CD4-positive, alpha-beta T cell treated with Interferon gamma for 1 hour (primary cell): ENCODE data around the gene SLC35C1.

Experiments
- DNase-seq: peaks from one replicate; pipeline ENCODE4 v3.0.0-alpha.2; 2020

Gene SLC35C1

DNA sequence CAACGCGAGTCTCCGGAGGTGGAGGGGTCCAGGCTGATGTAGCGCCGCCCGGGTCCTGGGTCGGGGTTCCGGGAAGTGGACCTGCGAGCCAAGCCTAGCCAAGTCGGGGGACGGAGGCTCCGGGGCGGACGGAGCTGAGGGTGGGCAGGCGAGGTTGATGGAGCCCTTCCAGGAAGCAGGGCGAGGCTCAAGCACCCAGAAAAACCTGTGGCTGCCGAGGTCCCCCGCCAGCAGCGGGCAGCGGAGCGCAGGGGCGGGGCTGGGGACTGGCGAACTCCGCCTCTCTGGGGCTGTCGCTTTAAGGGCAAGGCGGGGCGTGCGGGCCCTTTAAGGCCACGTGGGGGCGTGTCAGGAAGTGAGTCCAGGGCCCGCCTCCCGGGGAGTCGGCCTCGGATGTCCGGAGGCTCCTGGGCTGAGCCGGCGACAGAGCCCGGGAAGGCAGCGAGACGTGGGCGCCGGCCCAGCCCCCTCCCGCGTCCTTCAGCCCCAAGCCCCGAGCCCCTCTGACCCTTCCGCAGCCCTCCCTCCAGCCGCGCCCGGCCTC lies at the start of gene SLC35C1:
Gene SLC35C1 (plus strand): TSS at position 389 of the 544 bp plus-strand sequence. CDS start 653 bp downstream, outside the sequence.
- DNase-seq: peak; percentile 92

DNA sequence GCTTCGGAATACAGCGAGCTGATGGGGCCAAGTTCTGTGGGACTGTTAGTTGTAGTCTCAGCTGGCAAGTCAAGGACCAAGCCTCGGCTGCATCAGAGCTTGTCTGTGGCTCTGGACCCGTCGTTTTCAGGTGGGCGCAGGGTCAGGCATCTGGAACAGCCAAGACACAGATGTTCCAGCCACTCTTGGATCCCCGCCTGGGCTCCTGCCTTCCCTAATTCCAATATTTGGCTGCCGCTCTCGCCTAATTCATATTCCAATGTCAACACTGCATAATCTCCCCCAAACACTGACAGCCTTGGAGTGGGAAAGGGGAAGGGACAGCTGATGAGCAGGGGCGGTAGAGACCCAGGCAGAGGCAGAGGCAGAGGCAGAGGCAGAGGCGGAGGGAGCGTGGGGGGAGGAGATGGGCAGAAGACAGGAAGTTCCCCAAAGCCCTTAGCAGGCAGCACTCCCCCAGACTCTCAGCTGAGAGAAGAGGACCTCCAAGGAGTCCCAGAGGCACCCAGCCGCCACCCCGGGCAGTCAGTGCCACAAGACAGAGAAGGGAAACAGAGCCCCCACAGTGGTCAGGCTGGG lies 49.6 kb upstream of the SLC35C1 start:
- DNase-seq: no peak

DNA sequence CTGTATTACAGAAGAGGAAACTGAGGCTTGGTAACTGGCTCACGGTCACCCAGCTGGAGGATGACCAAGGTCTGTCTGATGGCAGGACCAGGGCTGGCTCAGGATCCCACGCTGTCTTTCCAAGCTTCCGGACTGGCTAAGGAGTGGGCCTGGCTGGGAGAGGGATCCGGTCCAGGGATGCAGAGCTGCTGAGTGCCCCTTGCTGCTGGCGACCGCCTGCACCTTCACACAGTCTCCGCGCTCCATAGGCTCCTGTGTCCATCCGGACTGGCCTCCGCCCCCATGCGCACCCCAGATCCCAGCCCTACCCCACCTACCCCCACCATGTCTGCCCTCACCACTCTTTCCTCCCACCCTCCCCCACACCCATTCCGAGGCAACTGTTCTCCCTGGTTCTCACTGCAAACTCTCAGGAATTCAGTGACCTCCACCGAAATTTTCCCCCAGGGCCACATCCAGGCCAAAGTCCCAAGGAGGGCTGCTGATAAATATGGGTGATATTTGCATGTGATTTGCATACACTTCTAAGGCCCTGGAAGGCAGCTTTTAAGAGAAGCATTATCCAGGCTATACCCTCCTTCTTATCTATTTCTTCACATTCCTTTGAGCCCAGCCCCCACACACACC lies 48.5 kb upstream of the SLC35C1 start:
- no peak for DNase-seq

DNA sequence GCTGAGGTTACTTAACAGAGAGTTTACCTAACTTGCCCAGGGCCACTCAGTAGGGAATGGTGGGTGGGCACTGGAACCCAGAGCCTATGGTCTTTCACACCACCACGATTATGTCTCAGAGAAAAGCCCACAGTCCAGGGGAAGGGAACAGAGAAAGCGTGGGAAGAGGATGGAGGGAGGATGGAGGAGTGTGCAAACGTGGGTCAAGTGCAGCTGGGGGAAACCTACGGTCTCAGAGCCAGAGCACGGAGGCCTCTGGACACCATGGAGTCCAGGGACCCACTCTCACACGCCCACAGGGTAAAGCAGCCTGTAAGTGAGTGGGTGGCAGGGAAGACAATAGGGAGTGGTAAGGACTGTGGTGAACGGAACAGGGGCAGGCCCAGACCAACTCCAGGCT lies 47.3 kb upstream of the SLC35C1 start:
- DNase-seq: no peak

DNA sequence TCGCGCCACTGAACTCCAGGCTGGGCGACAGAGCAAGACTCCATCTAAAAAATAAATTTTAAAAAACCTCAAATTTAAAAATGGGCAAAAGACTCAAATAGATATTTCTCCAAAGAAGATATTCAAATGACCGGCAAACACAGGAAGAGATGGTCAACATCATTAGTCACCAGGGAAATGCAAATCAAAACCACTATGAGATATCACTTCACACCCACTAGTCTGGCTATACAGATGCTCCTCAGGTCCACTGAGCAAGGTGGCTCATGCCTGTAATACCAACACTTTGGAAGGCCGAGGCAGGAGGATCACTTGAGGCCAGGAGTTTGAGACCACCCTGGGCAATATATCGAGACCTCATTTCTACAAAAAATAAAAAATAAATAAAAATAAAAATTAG lies 43.3 kb upstream of the SLC35C1 start:
- DNase-seq: no peak

DNA sequence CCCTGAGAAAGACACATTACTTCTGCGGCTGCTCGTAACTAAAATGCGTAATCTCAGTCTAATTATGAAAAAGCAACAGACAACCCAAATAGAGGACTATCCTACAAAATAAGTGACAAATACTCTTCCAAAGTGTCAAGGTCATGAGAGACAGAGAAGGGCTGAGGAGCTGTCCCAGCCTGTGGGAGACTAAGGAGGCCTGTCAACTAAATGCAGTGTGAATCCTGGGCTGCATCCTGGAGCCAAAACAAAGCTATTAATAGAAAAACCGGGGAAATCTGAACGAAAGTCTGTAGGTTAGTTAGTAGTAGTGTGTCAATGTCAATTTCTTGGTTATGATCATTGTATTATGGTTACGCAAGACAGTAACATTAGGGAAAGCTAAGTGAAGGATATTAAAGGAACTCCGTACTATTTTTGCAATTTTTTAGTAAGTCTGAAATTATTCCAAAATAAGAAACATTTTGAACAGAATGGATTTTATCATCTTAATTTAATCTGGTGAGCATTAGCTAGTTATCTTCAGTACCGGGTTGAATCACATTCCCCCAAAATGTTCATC lies 39.8 kb upstream of the SLC35C1 start:
- no peak for DNase-seq

DNA sequence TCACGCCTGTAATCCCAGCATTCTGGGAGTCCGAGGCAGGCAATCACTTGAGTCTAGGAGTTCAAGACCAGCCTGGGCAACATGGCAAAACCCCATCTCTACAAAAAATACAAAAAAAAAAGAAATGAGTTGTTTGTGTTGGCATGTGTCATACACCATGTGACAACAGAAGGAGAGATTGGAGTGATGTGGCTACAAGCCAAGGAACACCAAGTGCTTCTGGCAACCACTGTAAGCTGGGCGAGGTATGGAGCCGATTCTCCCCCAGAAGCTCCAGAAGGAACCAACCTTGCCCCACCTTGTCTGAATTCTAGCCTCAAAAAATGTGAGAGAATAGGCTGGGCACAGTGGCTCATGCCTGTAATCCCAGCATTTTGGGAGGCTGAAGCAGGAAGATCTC lies 39.1 kb upstream of the SLC35C1 start:
- no peak for DNase-seq

DNA sequence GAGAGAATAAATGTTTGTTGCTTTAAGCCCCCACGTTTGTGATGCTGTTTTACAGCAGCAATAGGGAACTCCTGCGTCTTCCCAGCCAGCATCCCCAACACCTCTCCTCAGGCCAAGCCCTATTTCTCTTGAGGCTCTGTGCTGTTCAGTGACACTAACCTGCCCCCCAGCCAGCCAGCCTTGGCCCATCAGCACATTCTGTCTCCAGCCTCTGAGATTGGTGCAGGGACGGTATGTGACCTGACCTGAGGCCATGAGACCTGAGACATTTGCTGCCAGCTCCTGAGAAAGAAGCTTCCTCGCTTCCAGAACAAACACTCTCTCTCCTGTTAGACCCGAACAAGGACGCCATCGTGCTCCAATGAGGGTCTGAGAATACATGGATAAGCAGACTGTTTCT lies 38.5 kb upstream of the SLC35C1 start:
- DNase-seq: no peak

DNA sequence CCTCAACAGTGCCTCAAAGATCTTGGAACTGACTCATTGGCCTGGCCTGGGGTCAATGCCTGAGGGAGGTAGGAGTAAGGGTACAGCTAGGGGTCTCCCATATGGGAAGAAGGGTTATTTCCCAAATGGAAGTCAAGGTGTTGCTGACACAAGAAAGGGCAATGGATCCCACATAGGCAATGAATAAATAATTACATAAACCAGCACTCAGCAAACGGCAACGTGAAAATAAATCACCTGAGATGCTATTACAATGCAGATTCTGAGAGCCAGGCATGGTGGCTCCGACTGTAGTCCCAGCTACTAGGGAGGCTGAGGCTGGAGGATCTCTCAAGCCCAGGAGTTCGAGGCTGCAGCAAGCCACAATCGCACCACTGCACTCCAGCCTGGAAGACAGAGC lies 36.5 kb upstream of the SLC35C1 start:
- no peak for DNase-seq

DNA sequence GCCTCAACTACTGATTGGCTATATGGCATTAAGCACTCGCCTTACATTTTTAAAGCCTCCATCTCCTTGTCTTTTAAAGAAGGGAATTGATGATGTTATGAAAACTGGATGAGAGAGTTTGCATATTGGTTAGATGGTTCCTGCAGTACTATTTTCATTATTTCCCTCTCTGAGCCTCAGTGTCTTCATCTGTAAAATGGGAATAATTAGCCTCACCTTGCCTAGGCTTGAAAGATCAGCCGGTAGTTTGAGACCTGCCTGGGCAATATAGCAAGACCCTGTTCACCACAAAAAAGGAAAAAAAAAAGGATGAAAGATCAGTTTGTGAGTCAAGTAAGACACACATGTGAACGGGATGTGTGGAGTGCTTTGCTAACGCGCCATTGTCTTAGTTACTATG lies 35.0 kb upstream of the SLC35C1 start:
- no peak for DNase-seq

DNA sequence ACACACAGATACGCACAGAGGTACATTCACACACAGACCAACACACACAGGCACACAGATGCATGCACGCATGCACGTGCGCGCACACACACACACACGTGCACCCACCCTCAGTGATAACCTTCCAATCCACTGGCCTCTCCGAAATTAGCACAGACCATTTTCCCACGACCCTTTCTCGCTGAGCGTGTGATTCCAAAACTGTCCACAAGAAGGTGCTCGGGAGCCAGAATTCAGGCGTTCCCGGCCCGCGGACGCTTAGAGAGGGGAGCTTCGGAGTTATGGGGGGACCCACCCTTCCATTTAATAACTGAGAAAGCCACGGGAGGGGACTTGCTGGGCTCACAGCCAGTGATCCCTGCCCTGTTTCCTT lies 33.8 kb upstream of the SLC35C1 start:
- DNase-seq: peak; percentile 55

DNA sequence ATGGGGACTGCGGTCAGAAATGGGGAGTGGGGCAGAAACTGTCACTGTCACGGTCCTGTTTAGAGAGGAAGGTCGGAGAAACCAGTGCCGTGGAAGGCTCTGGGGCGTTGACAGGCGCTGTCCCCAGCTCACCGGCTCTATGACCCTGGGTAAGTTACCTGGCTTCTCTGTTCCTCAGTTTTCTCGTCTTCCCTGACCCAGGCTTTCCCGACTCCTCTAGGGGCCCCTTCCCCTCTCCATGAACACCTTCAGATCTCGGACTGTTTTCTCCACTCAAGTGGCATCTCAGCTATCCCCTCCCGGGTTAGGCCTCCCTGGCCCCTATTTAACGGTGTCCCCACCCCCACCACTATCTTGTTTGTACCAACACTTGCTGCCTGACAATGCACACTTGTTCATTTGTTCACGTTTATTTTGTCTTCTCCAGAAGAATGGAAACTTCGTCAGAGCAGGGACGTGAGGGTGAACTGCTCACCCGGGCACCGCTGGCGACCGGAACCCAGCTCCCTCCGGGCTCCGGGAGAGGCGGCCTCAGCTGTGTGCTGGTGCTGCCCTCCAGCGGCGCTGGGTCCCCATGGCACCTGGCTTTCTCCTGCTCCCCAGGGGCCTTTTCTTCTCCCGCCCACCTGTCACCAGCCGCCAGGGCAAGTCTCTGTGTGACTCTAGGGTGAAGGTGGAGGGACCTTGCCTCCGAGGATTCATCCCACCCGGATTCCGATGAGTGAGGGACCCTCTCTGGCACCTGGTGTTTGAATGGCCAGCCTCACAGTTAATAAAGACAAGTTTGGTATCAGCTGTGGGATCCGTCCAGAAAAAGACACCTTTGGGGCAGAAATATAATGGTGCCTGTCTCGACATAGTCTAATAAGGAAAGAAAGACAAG lies 33.1 kb upstream of the SLC35C1 start:
- peak; percentile 74 for DNase-seq

DNA sequence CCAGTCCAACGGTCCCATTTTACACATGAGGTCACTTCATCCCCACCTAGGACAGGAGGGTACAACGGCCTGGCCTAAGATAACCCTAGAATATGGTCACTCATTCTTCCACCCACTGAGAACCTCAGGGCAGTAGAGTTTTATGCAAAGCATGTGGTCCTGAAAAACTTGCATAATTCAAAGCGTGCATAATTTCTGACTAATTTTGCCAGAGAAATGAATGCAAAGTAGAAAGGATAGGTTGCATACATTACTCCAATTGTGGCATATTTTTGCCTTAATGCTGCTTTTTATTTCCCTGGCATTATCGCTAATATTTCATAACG lies 32.5 kb upstream of the SLC35C1 start:
- DNase-seq: no peak

DNA sequence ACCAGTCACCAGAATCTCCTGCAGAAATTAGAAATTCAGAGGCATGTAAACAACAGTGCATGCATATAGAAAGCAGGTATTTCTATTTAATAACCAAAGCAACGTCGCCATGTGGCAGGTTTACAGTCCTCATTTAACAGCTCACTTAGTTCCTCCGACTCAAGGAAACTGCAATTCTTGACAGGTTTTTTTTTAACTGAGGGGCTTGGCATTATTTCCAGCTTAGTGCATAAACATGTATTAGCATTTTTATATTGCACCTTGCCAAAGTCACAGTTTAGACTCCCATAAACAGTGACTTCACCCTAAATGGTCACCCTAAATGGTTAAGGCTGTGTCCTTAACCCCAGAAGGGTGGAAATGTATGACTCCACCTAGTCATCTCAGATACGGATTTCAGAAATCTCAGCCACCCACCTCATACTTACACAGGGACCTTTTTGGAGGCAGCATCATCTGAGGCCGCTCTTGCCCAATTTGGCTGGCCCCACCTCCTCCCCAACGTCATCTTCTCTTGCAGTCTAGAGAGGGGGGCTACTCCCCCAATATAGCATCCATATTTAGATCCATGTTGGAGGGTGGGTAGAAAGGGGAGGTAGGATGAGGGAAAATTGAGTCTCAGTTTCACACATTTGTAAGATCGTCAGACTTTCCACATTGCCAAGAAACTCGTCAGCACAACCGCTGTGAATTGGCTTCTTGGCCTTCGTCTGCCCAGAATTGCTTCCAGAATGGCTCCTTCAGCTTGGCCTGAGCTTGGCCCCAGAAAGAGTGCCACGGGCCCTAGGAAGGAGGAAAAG lies 31.8 kb upstream of the SLC35C1 start:
- DNase-seq: no peak

DNA sequence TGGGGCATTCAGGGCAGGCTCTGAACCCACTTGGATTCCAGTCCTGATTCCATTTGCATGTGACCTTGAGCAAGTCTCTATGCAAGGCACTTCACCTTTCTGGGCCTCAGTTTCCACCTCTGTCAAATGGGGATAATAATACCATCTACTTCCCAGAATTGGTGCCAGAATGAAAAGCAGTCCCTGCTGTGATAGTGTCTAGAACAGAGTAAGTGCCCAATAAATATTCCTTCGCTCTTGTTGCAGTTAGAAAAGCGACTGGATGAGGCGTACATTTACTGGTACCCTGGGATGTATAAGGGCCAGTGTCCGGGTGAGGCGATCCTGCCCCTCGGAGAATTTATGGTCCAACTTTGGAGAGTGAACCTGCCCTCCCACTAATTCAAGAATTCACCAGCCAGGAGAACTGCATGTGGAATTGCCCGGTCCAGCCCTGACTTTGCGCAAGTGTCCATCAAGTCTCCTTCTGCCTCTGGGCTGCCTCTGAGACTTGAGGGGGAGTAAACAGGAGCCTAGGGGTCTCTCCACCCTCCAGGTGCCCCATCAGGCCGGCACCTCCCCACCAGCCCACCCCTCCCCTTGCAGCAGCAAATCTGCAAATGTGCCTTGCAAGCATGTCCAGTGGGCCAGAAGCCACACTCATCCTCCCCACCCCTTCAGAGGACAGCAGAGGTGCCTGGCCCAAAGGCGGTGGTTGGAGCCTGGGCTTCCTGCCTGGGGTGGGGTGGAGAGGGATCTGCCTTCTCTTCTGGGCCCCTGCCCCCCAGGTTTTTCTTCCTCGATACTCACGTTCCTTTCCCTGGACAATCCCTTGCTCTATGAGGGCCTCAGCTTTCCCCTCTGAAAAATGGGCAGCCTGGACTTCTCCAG lies 30.9 kb upstream of the SLC35C1 start:
- DNase-seq: no peak

DNA sequence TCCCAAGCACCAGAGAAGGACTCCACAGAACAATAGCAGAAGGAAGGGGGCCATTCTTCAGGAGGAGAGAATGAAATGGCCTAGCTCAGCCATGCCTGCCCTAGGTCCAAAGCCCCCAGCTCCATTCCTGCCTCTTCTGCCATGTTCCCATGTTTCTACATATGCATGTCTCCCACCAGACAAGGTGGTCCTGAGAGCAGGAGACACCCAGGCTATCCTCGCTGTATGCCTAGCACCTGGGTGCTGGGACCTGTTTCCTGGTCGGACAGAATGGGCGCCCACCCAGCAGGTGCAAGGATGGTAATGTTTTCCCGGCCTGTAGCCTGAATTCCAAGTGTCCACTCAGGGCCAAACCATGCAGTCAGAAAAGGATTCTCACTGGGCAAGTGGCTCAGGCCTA lies 30.2 kb upstream of the SLC35C1 start:
- no peak for DNase-seq

DNA sequence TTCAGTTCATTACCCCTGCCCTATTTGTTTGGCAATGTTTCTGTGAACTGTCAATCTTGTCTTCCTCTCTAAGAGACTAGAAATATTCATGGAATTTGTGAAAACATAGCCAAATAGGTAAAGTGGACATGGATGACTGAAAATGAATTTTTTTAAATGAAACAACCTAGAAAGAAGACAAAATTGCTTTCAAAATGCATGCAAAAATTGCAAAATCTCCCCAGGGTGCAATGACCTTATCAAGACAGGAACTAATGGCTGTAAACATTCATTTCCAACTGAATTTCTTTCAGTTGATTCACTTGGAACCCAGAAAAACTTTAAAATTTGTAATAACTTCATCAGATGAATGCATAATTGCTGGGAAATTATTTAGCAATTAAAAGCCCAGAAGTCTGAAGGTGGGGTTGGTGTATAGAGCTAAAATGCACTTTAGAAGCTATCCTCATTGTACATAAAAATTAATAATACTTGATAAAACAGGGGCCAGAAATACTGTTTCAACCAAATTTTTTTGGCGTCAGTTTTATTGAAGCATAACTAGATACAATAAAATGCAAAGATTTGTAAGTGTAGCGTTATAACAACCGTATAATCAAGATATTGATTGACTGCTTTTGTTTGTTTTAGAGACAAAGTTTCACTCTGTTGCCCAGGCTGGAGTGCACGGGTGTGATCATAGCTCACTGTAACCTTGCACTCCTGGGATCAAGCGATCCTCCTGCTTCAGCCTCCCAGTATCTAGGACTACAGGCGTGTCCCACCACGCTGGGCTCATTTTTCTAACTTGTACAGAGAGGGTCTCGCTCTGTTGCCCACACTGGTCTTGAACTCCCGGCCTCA lies 27.6 kb upstream of the SLC35C1 start:
- no peak for DNase-seq

DNA sequence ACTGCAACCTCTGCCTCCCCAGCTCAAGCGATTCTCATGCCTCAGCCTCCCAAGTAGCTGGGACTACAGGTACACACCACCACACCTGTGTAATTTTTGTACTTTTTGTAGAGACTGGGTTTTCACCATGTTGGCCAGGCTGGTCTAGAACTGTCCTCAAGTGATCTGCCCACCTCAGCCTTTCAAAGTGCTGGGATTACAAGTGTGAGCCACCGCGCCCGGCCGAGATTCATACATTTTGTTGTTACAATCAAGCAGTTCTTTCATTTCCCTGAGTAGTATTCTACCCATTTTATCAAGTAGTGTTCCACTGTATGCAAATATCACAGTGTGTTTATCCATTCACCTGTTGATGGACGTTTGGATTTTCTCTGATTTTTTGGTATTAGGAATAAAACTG lies 26.6 kb upstream of the SLC35C1 start:
- DNase-seq: no peak

DNA sequence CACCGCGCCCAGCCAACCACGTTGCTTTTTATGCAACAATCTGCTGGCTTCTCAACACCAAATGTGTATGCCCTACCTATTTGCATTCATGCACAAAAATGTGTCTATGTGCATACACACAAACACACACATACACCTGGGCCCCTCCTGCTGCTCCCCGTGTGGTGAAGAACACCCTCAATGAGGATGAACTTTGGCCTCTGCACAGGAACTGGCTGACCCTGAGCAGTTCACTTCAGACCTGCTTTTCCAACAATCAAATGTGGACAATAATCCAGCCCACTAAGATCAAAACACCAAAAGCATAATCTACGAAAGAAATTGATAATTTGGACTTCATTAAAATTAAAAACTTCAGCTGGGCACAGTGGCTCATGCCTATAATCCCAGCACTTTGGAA lies 25.3 kb upstream of the SLC35C1 start:
- no peak for DNase-seq

DNA sequence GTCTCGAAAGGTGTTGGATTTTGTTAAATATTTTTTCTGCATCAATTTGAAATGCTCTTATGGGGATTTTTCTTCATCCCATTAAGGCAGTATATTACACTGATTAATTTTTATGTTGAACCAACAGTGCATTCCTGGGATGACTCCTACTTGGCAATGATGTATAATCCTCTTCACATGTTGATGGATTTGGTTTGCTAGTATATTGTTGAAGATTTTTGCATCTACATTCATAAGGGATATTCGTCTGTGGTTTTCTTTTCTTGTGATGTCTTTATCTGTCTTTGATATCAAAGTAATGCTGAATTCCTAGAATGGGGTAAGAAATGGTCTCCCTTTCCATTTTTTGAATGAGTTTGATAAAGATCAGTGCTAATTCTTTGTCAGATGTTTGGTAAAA lies 18.7 kb upstream of the SLC35C1 start:
- DNase-seq: no peak

DNA sequence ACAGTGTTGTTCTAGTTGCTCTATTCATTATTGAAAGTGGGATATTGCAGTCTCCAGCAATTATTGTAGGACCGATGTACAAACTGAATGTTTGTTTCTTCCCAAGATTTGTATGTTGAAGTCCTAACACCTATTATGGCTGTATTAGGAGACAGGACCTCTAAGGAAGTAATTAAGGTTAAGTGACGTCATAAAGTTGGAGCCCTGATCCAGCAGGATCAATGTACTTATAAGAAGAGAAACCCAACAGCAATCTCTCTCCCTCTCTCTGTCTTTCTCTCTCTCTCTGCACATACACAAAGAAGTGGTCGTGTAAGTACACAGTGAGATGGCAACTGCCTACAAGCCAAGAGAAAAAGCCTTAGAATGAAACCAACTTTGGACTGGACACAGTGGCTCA lies 16.1 kb upstream of the SLC35C1 start:
- no peak for DNase-seq
